Activated T-helper 1 cell treated with anti-CD3 and anti-CD28 coated beads, Interleukin-2, amount 50 U/mL, for 16 hours (primary cell): Measurements from ENCODE around the gene NBEAL1.
"Not testable (repeated sequence)": the region's sequence is repeated elsewhere in the genome, so short reads cannot be mapped to it uniquely, and the experiment has no call there.

ENCODE experiments used
- DNase-seq, 2 donors: peaks; one replicate each; pipeline ENCODE4 v3.0.0-alpha.2; 2020; ENCODE audit warnings: low read depth in 1 of 2, low spot score in 1 of 2

The NBEAL1 gene

GRCh38 chr2:203038586-203038985 is 23.9 kb downstream of the NBEAL1 start:
- DNase-seq, result no peak

DNA sequence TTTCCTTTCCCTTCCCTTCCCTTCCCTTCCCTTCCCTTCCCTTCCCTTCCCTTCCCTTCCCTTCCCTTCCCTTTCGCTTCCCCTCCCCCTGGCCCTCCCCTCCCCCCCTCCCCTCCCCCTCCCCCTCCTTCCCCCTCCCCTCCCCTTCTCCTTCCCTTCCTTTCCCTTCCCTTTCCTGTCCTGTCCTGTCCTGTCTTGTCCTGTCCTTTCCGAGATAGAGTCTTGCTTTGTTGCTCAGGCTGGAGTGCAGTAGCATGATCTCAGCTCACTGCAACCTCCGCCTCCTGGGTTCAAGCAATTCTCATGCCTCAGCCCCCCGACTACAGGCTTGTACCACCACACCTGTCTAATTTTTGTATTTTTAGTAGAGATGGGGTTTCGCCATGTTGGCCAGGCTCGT is 24.5 kb downstream of the NBEAL1 start:
- DNase-seq, result not testable (repeated sequence)

GRCh38 chr2:203040966-203041521 is 26.4 kb downstream of the NBEAL1 start:
- no peak for DNase-seq

DNA sequence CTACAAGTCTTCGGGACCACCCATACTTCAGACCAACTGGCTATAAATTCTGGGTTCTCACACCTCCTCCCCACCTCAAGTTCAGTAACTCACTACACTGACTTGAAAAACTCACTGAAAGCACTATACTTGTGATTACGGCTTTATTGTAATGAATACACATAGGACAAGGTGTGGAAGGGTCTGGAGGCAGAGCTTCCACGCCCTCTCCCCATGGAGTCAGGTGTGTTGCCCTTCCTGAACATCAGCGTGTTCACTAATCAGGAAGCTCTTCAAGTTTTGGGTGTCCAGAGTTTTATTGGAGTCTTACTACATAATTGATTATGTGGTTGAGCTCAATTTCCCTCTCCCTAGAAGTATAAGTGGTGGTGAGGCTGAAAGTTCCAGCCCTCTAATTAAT is 27.5 kb downstream of the NBEAL1 start:
- no peak for DNase-seq

DNA sequence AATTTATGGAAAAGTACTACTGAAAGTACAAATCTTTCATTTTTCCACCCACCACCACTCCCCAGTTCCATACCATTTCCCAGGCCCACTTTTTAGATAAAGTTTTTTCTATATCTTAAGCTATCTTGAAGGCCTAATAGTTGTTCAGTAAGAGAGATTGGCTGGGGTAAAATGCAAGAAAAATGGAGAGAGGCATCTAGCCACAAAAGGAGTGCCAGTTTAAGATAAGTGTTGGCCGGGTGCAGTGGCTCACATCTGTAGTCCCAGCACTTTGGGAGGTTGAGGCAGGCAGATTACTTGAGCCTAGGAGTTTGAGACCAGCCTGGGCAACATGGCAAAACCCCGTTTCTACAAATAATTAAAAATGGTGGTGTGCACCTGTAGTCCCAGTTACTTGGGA is 28.6 kb downstream of the NBEAL1 start:
- DNase-seq, result no peak

GRCh38 chr2:203045867-203046266 is 31.2 kb downstream of the NBEAL1 start:
- DNase-seq, result no peak

- DNase-seq, result no peak
Measured at GRCh38 chr2:203052539-203052938, 37.9 kb downstream of the NBEAL1 start.

DNA sequence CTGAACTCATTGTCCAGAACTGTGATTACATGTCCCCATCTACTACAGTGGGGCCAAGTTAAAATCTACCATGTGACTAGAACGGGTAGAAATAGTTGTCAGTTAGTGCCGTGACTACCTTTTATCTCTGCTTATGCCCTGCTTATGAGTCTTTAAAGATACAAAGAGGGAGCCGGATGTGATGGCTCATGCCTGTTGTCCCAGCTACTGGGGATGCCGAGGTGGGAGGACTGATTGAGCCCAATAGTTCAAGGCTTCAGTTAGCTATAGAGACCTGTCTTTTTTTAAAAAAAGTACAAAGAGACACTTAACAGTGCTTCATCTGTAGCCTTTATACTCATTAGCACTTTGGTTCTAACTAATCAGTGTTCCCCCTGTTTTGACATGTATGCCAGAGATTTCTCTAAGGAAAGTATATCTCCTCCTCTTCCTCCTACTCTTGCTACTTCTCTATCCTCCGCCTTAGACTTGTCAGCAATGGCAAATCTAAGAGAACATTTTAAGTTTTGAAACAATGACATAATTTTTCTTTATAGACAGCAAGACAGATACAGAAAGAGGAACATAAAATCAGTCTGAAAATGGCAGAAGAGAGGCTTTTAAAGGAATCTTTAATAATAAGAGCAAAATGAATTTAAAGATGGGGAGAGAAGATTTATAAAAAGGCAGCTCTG is 45.0 kb downstream of the NBEAL1 start:
- DNase-seq, result no peak

DNA sequence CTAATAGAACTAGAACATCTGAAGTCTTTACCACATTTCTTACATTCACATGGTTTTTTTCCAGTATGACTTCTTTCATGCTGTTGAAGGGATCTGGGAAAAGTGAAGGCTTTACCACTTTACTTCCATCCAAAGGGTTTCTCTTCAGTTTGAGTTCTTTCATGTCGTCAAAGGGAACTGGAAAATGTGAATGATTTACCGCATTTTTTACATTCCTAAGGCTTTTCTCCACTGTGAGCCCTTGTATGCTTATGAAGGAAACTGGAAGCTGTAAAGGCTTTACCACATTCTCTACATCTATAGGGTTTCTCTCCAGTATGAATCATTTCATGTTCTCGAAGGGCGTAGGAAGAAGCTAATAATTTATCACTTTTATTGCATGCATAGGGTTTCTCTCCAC is 46.7 kb downstream of the NBEAL1 start:
- no peak for DNase-seq

GRCh38 chr2:203062126-203062525 is 47.5 kb downstream of the NBEAL1 start:
- no peak for DNase-seq

DNA sequence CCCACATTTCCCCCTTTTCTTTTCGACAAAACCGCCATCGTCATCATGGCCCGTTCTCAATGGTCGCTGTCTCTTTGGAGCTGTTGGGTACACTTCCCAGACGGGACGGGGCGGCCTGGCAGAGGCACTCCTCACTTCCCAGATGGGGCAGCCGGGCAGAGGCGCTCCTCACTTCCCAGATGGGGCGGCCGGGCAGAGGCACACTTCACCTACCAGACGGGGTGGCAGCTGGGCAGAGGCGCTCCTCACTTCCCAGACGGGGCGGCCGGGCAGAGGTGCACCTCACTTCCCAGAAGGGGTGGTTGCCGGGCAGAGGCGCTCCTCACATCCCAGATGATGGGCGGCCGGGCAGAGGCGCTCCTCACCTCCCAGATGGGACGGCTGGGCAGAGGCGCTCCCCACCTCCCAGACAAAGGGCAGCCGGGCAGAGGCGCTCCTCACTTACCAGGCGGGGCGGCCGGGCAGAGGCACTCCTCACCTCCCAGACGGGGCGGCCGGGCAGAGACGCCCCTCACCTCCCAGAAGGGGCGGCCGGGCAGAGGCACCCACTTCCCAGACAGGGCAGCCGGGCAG is 51.9 kb downstream of the NBEAL1 start:
- not testable (repeated sequence) for DNase-seq

DNA sequence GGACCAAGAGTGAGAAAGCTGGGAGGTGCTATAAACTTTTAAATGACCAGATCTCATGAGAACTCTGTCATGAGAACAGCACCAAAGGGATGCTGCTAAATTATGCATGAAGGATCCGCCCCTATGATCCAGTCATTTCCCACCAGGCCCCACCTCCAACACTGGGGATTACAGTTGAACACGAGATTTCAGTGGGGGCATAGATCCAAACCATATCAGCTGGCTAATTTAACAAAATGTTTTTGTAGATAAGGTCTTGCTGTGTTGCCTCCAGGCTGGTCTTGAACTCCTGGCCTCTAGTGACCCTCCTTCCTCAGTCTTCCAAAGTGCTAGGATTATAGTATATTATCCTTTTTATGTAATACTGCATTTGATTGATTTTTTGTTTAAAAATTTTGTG is 56.0 kb downstream of the NBEAL1 start:
- no peak for DNase-seq

- DNase-seq, result no peak
Measured at GRCh38 chr2:203071148-203071547, 56.5 kb downstream of the NBEAL1 start.

DNA sequence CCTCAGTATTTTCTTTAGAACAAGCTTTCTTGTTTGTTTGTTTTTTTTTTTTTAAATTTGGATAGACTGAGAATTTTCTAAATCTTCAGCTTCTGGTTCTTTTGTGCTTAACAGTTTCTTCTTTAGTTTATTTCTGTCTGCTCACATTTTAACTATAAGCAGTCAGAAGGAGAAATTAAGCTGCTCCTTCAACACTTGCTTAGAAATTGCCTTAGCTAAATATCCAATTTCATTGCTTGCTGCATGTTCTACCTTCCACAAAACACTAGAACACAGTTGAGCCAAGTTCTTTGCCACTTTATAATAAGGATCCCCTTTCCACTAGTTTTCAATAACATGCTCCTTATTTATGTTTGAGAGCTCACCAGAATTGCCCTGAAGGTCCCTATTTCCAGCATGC is 57.7 kb downstream of the NBEAL1 start:
- no peak for DNase-seq

GRCh38 chr2:203077451-203077850 is 62.8 kb downstream of the NBEAL1 start:
- no peak for DNase-seq

GRCh38 chr2:203080447-203081045 is 65.9 kb downstream of the NBEAL1 start:
- DNase-seq, result no peak

GRCh38 chr2:203083328-203083727 is 68.7 kb downstream of the NBEAL1 start:
- no peak for DNase-seq

GRCh38 chr2:203086381-203086780 is 71.7 kb downstream of the NBEAL1 start:
- DNase-seq, result not testable (repeated sequence)

GRCh38 chr2:203090721-203091120 is 76.0 kb downstream of the NBEAL1 start:
- not testable (repeated sequence) for DNase-seq

DNA sequence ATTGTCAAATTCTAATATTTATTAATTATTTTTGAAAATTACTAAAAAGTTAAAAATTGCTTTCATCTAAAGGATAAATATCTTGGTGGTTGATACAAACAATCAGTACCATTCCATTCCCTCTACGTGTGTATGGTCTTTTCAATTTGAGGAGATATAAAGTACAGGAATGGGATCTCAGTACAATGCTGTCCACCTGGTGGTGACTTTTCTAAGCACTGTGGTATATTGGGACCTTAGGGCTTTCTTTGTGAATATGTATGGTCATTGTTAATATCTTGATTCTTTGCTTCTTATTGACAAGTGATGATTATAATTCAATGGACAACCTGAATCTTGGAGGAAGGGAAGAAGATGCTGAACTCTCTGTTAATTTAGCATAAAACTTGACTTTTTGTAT is 83.1 kb downstream of the NBEAL1 start:
- no peak for DNase-seq

DNA sequence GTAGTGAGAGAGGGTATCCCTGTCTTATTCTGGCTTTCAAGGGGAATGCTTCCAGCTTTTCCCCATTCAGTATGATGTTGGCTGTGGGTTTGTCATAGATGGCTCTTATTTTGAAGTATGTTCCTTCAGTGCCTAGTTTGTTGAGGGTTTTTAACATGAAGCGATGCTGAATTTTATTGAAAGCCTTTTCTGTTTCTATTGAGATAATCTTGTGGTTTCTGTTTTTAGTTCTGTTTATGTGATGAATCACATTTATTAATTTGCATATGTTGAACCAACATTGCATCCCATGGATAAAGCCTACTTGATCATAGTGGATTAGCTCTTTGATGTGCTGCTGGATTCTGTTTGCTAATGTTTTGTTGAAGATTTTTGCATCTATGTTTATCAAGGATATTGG is 87.7 kb downstream of the NBEAL1 start:
- DNase-seq, result not testable (repeated sequence)

GRCh38 chr2:203104273-203104672 is 89.6 kb downstream of the NBEAL1 start:
- DNase-seq, result no peak
